HG03558 (cell line): ENCODE results near the gene PTMS.
A peak's percentile ranks its signal among the peaks of the same experiment; 100 is the strongest.

Experiments used
- ATAC-seq: cut with Tn5 transposase; IDR thresholded peaks from one replicate; pipeline ENCODE4 v1.9.1; 2021; ENCODE audit warnings: moderate number of reproducible peaks; ENCODE audit not compliant: unreplicated experiment; ENCODE audit errors: extremely low read depth

The PTMS gene

DNA sequence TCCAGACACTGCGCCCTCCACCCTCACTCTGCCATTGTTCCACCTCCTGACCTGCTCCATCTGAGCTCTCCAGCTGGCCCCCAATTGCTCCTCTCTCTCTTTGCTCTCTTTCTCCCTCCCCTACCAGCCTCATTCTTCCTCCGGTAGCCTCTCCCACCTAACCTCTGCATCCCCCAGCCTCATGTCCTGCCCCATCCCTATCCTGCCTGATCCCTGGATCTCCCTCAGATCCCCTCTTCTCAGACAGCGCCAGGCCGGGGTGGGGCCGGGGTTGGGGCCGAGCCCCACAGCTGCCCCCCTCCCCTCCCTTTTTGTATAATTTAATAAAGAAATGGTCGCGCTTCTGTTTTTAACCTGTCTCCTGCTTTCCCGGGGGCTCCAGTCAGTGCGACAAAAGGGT, 4.4 kb downstream of the PTMS start:
- no peak for ATAC-seq

GRCh38 chr12:6771091-6771495, 4.9 kb downstream of the PTMS start:
- ATAC-seq: no peak

DNA sequence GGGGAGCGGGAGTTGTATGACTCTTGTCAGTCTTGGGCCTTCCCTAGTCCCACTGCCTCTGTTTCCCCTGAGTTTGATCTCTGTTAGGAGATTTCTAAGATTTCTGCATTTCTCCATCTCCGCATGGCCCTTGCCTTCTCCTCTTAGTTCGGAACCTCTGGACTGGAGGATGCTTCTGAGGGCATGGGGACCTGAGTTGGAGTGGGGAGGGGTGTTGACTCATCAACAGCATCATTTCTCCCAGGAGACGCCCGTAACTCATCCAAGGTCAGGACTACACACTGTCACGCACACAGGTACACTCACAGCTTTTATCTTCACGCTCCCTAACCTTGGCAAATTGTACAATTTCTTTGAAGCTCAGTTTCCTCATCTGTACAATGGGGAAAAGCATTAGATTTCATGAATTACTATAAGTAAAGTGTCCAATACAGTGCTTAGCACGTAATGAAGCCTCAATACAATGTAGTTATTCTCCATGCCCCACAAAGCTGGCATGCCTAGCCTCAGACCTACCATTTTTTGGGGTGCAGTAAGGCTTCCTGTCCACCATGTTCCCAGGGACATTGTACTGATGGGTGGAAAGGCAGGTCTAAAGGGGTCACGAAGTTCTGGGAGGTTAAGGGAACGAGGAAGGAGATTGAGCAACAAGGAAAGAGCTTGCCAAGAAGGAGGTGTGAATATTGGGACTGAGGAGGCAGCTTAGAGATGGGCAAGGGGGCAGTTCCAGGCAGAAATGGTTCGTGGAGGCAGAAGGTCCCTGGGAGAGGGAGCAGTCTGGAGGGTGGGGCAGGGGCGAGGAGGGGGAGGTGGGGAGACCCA, 5.6 kb downstream of the PTMS start:
- ATAC-seq: no peak

GRCh38 chr12:6772331-6772695, 6.2 kb downstream of the PTMS start, which contains the start of gene LAG3:
Gene LAG3 (plus strand): TSS chr12:6772520. CDS start chr12:6772853, 333 bp downstream.
- no peak for ATAC-seq

DNA sequence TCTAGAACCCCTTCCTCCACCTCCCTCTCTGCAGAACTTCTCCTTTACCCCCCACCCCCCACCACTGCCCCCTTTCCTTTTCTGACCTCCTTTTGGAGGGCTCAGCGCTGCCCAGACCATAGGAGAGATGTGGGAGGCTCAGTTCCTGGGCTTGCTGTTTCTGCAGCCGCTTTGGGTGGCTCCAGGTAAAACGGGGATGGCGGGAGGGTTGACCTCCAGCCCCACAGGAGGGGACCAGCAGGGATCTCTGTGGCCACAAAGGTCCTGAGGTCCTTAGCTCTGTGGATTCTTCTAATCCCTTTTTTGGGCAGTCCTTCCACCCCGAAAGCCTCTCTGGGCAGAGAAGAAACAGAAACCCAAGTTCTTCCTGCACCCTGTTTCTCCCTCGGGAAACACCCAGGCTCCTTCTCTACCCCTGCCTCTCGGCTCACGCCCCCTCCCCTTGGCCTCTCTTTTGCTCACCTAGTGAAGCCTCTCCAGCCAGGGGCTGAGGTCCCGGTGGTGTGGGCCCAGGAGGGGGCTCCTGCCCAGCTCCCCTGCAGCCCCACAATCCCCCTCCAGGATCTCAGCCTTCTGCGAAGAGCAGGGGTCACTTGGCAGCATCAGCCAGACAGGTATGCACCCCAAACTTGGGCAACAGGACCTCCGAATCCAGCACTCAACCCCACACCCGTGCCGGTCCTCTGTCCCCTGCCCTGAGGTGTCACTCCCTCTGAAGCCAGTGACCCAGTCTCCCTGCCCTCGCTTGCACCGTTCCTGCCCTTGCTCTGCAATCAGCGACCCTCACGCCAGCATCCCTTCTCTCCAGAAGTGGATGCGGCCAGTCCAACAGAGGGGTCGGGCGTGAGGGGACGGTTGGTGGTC, 6.8 kb downstream of the PTMS start:
- ATAC-seq: no peak

GRCh38 chr12:6773590-6774351, 7.6 kb downstream of the PTMS start:
- no peak for ATAC-seq

GRCh38 chr12:6774499-6775062, 8.4 kb downstream of the PTMS start:
- no peak for ATAC-seq

GRCh38 chr12:6775185-6776174, 9.3 kb downstream of the PTMS start:
- no peak for ATAC-seq

- ATAC-seq: no peak
Measured at GRCh38 chr12:6777386-6777785, 11.2 kb downstream of the PTMS start.

DNA sequence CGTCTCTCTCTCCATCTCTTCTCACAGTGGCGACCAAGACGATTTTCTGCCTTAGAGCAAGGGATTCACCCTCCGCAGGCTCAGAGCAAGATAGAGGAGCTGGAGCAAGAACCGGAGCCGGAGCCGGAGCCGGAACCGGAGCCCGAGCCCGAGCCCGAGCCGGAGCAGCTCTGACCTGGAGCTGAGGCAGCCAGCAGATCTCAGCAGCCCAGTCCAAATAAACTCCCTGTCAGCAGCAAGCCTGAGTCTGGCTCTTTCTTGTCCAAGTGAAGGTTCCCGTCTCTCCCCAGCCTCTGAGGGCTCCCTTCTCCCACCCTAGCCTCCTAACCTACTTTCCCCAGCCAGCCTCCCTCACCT, 12.0 kb downstream of the PTMS start:
- no peak for ATAC-seq

DNA sequence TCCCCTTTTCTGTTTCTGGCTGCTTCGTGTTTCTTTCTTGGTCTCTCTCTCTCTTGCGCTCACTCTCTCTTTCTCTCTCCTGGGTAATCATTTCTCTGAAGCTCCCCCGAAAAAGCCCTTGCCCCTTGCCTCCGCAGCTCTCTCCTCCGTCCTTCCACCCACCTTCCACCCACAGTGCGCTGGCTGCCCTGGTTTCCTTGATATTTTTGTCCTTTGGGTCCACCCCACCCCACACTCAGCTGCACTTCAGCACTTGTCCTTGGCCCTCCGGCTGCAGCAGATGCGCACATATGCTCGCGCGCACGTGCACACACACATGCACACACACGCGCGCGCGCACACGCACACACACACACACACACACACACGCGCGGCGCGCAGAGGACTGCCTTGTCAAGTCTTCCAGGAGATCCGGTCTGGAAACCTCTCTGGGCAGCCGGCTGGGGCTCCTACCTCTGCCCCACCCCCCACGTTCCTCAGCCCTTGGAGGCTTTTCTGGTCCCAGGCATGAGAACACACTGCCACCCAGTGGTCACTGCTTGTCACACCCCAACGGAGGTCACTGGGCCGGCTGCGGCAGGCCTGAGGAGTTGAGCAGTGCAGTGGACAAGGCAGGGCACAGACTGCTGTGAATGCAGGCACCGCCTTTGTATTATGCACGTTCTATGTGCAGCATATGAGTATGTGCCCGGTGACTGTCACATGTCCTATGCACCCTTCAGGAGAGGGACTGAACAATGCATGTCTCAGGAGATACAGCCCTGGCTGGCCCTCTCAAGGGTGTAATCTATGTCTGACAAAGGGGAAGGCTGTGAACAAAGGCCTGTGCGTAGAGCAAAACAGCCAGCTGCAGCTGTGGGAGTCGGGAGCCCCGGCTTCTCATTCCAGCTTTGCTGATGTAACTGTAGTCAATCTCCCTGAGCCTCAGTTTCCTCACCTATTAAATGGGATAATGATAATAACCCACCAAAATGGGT, 12.7 kb downstream of the PTMS start:
- ATAC-seq: peak; percentile 62

DNA sequence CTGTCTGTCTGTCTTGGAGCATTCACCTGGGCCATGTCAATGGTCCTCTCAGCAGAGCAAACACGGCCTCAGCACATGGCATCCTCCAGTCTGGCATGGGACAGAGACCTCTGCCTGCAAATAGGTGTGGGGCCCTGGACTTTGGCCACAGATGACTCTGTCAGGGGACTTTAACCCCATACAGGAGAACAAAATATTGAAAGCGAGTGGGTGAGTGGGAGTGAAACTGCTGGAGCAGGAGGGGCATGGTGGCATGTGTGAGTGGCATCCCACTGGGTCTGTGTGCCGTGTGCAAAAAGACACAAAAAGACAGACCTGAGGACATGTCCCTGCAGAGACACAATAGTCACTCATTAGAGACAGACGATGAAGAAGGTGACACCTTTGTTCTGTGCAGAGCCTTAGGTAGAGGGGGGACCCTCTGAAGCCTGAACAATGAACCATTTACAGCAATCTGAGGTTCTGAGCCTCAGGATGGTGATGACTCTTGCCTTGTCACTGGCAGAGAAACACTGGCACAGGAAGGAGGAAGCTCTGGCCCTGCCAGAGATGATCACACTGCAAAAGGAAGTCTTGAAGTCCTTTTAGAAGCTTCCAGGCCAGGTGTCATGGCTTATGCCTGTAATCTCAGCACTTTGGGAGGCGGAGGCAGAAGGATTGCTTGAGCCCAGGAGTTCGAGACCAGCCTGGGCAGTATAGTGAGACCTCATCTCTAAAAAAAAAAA, 13.7 kb downstream of the PTMS start:
- ATAC-seq: no peak

- ATAC-seq: no peak
Measured at GRCh38 chr12:6780573-6780972, 14.4 kb downstream of the PTMS start.

DNA sequence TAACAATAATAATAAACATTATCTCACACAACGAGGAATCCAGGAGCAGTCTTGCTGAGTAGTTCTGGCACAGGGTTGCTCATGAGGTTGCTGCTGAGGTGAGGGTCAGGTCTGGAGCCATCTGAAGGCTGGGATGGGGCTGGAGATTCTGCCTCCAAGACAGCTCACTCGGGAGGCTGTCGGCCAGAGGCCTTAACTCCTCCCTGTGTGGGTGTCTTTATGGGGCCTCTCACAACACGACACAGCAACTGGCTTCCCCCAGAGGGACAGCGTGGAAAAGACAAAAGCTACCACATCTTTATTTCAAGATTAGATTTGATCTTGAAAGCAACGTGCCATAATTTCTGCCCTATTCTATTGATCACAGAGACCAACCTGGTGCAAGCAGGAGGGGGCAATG, 16.0 kb downstream of the PTMS start:
- no peak for ATAC-seq

- ATAC-seq: no peak
Measured at GRCh38 chr12:6782850-6783566, 16.8 kb downstream of the PTMS start.

DNA sequence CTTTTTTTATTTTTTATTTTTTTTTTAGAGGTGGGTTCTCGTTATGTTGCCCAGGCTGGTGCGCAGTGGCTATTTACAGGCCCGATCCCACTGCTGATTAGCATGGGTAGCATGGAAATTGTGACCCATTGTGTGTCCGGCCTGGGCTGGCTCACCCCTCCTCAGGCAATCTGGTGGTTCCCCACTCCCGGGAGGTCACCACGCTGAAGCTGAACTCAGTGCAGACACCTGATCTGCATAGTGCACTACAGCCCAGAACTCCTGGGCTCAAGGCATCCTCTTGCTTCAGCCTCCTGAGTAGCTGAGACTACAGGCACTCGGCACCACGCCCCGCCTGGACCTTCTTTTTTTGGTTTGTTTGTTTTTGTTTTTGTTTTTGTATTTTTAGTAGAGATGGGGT, 17.7 kb downstream of the PTMS start:
- ATAC-seq: no peak

DNA sequence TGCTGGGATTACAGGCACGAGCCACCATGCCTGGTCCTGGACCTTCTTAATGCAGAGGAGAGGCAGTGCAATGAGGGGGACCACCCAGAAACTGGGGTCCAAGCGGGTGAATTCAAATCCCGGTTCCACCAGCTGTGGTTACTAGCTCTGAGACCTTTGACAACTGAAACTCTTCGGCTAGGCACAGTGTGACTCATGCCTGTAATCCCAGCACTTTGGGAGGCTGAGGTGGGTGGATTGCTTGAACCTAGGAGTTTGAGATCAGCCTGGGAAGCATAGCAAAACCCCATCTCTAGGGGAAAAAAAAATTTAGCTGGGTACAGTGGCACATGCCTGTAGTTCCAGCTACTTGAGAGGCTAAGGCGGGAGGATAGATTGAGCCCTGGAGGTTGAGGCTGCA, 18.1 kb downstream of the PTMS start:
- no peak for ATAC-seq
